HG03457 (cell line): ENCODE results near the gene ZNF592.
"Not testable (repeated sequence)": the region's sequence is repeated elsewhere in the genome, so short reads cannot be mapped to it uniquely, and the experiment has no call there.

Experiments
- ATAC-seq: cut with Tn5 transposase; IDR thresholded peaks from one replicate; pipeline ENCODE4 v1.9.1; 2021; ENCODE audit warnings: moderate number of reproducible peaks; ENCODE audit not compliant: unreplicated experiment

ZNF592 gene

DNA sequence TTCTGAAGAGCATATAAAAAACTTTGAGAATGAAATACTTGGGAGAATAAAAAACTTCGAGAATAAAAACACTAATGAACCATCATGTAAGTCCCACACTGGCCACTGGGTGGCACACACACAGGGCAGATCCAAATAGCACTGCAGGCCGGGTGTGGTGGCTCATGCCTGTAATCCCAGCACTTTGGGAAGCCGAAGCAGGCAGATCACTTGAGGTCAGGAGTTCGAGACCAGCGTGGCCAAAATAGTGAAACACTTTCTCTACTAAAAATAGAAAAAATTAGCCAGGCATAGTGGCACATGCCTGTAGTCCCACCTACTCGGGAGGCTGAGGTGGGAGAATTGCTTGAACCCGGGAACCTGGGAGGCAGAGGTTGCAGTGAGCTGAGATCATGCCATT, 97.2 kb downstream of the ZNF592 start:
- not testable (repeated sequence) for ATAC-seq

DNA sequence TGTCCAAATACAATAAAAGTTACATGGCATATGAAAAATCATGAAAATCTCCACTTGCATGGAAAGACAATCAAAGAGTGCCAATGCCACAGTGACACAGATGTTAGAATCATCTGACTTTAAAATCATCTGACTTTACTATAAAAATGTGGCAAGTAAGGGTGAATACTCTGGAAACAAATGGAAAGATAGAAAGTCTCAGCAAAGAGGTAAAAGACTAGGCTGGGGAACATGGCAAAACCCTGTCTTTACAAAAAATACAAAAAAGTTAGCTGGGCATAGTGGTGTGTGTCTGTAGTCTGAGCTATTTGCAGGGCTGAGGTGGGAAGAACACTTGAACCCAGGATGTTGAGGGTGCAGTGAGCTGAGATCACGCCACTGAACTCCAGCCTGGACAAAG, 97.9 kb downstream of the ZNF592 start:
- no peak for ATAC-seq

DNA sequence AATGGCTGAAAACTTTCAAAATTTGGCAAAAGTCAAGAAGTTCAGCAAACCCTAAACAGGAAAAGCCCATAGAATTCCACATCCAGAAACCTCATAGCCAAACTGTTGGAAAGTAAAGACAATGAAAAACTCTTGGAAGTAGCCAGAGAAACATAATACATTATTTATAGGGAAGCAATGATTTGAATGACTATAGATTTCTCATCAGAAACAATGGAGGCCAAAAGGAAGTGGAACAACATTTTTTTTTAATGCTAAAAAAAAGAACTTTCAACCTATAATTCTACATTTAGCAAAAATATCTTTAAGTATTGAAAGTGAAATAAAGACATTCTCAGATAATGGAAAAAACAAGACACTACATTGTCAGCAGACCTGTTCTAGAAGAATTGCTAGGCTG, 99.0 kb downstream of the ZNF592 start:
- ATAC-seq: no peak

DNA sequence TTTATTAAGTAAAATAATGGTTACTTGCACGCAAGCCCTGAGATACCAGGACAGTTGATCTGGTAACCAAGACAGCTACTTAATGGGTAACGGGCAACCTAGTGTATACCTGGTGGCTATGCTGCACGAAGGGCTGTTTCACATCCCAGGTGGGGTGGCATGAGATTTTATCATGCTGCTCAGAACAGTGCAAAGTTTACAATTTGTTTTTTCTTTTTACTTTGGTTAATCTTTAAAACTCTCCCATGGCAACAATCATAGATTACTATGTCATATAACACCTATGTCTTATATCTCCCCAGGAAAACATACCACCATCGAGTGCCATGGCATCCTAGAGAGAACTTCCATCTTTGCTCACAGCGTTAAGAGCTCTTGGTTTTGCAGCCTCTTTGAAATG, 103.8 kb downstream of the ZNF592 start:
- no peak for ATAC-seq

DNA sequence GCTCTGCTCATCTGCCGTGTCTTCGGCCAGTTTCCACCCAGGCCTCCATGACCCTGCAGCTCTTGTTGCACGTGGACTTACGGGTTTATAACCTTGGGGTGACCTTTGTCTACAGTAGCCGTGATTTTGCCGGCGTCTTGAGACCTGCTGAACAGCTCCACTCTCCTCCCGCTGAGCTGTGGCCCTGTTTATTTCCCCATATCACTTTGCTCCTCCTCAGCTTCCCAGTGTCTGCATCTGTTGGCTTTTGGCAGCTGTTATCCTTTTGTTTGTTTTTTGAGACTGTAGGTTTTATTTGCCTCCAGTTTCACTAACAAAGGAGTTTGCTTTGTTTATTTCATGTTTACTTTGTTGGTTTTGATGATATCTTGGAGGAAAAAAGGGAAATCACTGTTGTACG, 106.7 kb downstream of the ZNF592 start:
- no peak for ATAC-seq

DNA sequence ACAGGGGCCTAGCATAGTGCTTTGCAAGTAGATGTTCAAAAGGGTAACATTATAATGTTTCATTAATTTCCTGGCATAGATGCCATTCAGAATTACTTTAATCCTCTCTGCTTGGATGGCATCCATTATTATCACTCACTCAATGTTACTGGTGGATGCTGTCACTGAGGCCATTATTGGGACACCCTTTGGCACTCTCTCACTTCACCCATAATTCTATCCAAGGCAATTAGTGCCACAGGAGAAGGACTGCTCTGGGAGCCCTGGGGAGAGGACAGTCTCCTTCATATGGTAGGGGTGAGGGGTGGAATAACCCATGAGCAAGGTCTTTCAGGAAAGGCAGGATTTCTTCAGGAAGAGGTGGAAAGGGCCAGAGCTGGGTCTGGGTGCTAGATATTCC, 107.4 kb downstream of the ZNF592 start:
- ATAC-seq: no peak
